Astrocyte of the spinal cord (primary cell): ENCODE results near the gene KRT25.
"Not testable (repeated sequence)": the region's sequence is repeated elsewhere in the genome, so short reads cannot be mapped to it uniquely, and the experiment has no call there.

Source experiments
- DNase-seq: peaks from one replicate; pipeline ENCODE4 v3.0.0; 2011; ENCODE audit warnings: low read depth, low spot score
- H3K4me3 ChIP-seq: 2 replicates; pipeline ENCODE4 v1.5.1; 2011; ENCODE audit warnings: low read depth, mild to moderate bottlenecking, low read length, moderate library complexity
- in situ Hi-C: cut with HindIII; loops from 2 replicates; pipeline ENCODE4 v1.10.0; 2017; ENCODE audit warnings: low sequenced_read_pairs
- TF ChIP-seq, protein P1 (sequence below): IDR thresholded peaks from 2 replicates; pipeline ENCODE4 v1.5.1; 2012; ENCODE audit warnings: low read depth, mild to moderate bottlenecking, low read length, inconsistent platforms

The KRT25 gene

DNA sequence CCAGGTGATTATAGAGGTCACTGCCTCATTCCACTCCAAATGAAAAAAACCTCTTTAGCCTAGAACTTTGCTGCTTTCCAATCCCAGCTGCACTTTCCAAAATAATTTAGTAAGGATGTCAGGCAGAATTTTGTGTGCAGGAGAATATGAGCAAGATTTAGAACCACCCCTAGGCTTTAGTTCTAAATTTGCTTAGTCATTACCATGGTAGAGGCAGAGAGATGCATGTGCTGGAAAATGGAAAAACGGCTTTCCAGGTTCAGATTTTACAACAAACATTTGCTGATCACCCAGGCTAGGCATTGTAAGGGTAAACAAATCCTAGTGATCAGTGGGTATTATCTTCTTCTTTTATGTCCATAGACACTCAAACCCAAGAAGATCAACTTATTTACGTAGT, 10.5 kb upstream of the KRT25 start:
- TF ChIP-seq, protein P1, sequence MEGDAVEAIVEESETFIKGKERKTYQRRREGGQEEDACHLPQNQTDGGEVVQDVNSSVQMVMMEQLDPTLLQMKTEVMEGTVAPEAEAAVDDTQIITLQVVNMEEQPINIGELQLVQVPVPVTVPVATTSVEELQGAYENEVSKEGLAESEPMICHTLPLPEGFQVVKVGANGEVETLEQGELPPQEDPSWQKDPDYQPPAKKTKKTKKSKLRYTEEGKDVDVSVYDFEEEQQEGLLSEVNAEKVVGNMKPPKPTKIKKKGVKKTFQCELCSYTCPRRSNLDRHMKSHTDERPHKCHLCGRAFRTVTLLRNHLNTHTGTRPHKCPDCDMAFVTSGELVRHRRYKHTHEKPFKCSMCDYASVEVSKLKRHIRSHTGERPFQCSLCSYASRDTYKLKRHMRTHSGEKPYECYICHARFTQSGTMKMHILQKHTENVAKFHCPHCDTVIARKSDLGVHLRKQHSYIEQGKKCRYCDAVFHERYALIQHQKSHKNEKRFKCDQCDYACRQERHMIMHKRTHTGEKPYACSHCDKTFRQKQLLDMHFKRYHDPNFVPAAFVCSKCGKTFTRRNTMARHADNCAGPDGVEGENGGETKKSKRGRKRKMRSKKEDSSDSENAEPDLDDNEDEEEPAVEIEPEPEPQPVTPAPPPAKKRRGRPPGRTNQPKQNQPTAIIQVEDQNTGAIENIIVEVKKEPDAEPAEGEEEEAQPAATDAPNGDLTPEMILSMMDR = no peak
- in situ Hi-C loops = no loop called here
- no peak overlapping the region for H3K4me3 ChIP-seq
- no peak for DNase-seq

- TF ChIP-seq, protein P1 = no peak
- H3K4me3 ChIP-seq = no peak overlapping the region
- DNase-seq = no peak
- in situ Hi-C loops = no loop called here
These were observed 8.6 kb upstream of the KRT25 start for GRCh38 chr17:40763752-40764151.

- TF ChIP-seq, protein P1 = no peak
- no peak overlapping the region for H3K4me3 ChIP-seq
- no peak for DNase-seq
- in situ Hi-C loops = no loop called here
These were observed 5.2 kb upstream of the KRT25 start for GRCh38 chr17:40760105-40761016.

DNA sequence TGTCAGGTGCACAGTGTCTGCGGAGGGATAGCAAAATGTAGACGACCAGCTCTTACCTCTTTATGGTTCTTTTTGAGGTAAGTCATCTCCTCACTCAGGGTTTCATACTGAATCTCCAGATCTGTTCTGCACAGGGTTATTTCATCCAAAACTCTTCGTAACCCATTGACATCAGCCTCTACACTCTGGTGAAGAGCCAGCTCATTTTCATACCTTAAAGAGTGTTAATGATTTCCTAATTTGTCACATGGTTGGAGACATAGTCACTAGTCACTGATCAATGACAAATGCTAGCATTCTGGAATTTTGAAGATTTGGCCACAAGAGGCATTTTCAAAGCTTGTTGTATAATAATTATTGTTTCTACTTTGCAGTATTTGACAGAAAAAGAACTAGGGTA, 1.3 kb downstream of the KRT25 start:
- DNase-seq = no peak
- TF ChIP-seq, protein P1 = no peak
- in situ Hi-C loops = no loop called here
- H3K4me3 ChIP-seq = no peak overlapping the region

GRCh38 chr17:40751065-40751464, 4.1 kb downstream of the KRT25 start:
- in situ Hi-C loops = no loop called here
- TF ChIP-seq, protein P1 = no peak
- no peak for DNase-seq
- no peak overlapping the region for H3K4me3 ChIP-seq

- no peak for DNase-seq
- in situ Hi-C loops = no loop called here
- TF ChIP-seq, protein P1 = no peak
- no peak overlapping the region for H3K4me3 ChIP-seq
These were observed 4.7 kb downstream of the KRT25 start for GRCh38 chr17:40750391-40750790.

DNA sequence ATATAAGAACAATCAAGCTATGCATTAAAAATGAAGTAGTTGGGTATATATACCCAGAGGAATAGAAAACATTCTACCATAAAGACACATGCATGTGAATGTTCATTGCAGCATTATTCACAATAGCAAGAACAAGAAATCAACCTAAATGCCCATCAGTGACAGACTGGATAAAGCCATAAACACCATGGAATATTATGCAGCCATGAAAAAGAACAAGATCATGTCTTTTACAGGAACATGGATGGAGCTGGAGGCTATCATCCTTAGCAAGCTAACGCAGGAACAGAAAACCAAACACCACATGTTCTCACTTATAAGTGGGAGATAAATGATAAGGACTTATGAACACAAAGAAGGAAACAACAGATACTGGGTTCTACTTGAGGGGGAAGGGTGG, 6.5 kb downstream of the KRT25 start:
- DNase-seq, H3K4me3 ChIP-seq, in situ Hi-C loops: not testable (repeated sequence)
